B cell (primary cell): ENCODE results near the gene FAM151A. TPM values are rescaled to one million over a fixed set of nuclear protein-coding genes. Genes with fewer than 3 reads are reported as not detected.

Experiments
- ATAC-seq: fragments of 200-7000 bp; cut with Tn5 transposase; one replicate; pipeline ENCODE4 v1.10.0; 2021; ENCODE audit warnings: low read depth, mild to moderate bottlenecking, moderate number of reproducible peaks, moderate library complexity
- CTCF ChIA-PET: fragments of 350-600 bp; sonication (Branson Sonifier 250); formaldehyde crosslinking; loops from one replicate; lab custom pipeline; 2021; ENCODE audit warnings: antibody characterized with exemption, inconsistent platforms; lab: Charles Lee
- POLR2A ChIA-PET: fragments of 350-600 bp; sonication (Branson Sonifier 250); formaldehyde crosslinking; loops from one replicate; lab custom pipeline; 2021; ENCODE audit warnings: antibody characterized with exemption; lab: Charles Lee
- DNase-seq: peaks from one replicate; pipeline ENCODE4 v3.0.0; 2013
- H2AFZ ChIP-seq: 2 replicates; pipeline ENCODE4 v1.6.1; 2012; ENCODE audit warnings: mild to moderate bottlenecking, low read depth, low read length; ENCODE audit not compliant: insufficient read depth, poor library complexity, severe bottlenecking
- H3K27ac ChIP-seq, 2 donors: 1 replicate in 1 of 2; 2 replicates in 1 of 2; pipeline ENCODE4 v1.5.1; 2012 to 2013; ENCODE audit warnings: low read length in 2 of 2, mild to moderate bottlenecking in 2 of 2, moderate library complexity in 1 of 2
- H3K27me3 ChIP-seq, 4 experiments: fragments of 200-600 bp in 1 of 4; sonication (generic) in 1 of 4; replicated peaks in 1 of 4; 1 replicate in 2 of 4; 2 replicates in 2 of 4; pipeline versions ENCODE4 v1.6.1 to v1.7.0; 2013 to 2016; ENCODE audit warnings: low read length in 3 of 4, mild to moderate bottlenecking in 2 of 4, mixed read lengths in 1 of 4, moderate library complexity in 1 of 4; ENCODE audit not compliant: insufficient read depth in 4 of 4, control insufficient read depth in 3 of 4; ENCODE audit errors: control extremely low read depth in 1 of 4
- H3K36me3 ChIP-seq, 2 experiments: replicated peaks in 1 of 2; 1 replicate in 1 of 2; 2 replicates in 1 of 2; pipeline versions ENCODE4 v1.6.1 to v1.7.1; 2013; ENCODE audit warnings: low read length in 1 of 2; ENCODE audit not compliant: insufficient read depth in 2 of 2, control insufficient read depth in 1 of 2; ENCODE audit errors: control extremely low read depth in 1 of 2, extremely low read depth in 1 of 2
- H3K4me1 ChIP-seq, 2 donors: fragments of 200-600 bp in 1 of 2; sonication (generic) in 1 of 2; 1 replicate in 1 of 2; 2 replicates in 1 of 2; pipeline versions ENCODE4 v1.5.1 to v1.6.1; 2013 to 2017; ENCODE audit warnings: low read length in 2 of 2; ENCODE audit not compliant: control insufficient read depth in 2 of 2, insufficient read depth in 2 of 2
- H3K4me2 ChIP-seq: replicated peaks from 2 replicates; pipeline ENCODE3; 2012; ENCODE audit warnings: mild to moderate bottlenecking, low read depth, low read length; ENCODE audit not compliant: poor library complexity, severe bottlenecking
- H3K4me3 ChIP-seq, 5 experiments: fragments of 200-600 bp in 1 of 5; sonication (generic) in 1 of 5; 1 replicate in 3 of 5; 2 replicates in 2 of 5; pipeline versions ENCODE4 v1.5.1 to v1.7.0; 2011 to 2016; ENCODE audit warnings: low read length in 4 of 5, mild to moderate bottlenecking in 4 of 5, low read depth in 2 of 5, control low read depth in 1 of 5, moderate library complexity in 1 of 5; ENCODE audit not compliant: insufficient read depth in 1 of 5; ENCODE audit errors: control extremely low read depth in 1 of 5, extremely low read depth in 1 of 5
- H3K79me2 ChIP-seq: fragments of 200-600 bp; sonication (generic); one replicate; pipeline ENCODE4 v1.6.0; 2016; ENCODE audit warnings: low read length; ENCODE audit not compliant: control insufficient read depth, insufficient read depth
- H3K9ac ChIP-seq: fragments of 200-600 bp; sonication (generic); 2 replicates; pipeline ENCODE4 v1.6.1; 2017; ENCODE audit warnings: mild to moderate bottlenecking, low read length, moderate library complexity
- H3K9me3 ChIP-seq, 3 donors: one replicate each; pipeline versions ENCODE4 v1.6.1 to v1.7.1; 2013; ENCODE audit warnings: low read length in 2 of 3; ENCODE audit not compliant: control insufficient read depth in 2 of 3, insufficient read depth in 1 of 3; ENCODE audit errors: control extremely low read depth in 1 of 3
- H4K20me1 ChIP-seq: 2 replicates; pipeline ENCODE4 v1.6.0; 2012; ENCODE audit warnings: mild to moderate bottlenecking, low read length; ENCODE audit not compliant: insufficient read depth, control insufficient read depth, poor library complexity, severe bottlenecking
- H3K27ac Mint-ChIP-seq: one replicate; pipeline ENCODE4 v1.8.0; 2021; ENCODE audit warnings: mixed read lengths
- H3K27me3 Mint-ChIP-seq: one replicate; pipeline ENCODE4 v1.8.0; 2021; ENCODE audit warnings: mixed read lengths
- H3K4me1 Mint-ChIP-seq: one replicate; pipeline ENCODE4 v1.8.0; 2021; ENCODE audit warnings: mixed read lengths
- H3K4me3 Mint-ChIP-seq: one replicate; pipeline ENCODE4 v1.8.0; 2021; ENCODE audit warnings: mixed read lengths
- H3K9me3 Mint-ChIP-seq: one replicate; pipeline ENCODE4 v1.8.0; 2022; ENCODE audit warnings: mixed read lengths; ENCODE audit not compliant: insufficient read depth
- CTCF ChIP-seq: fragments of 200-600 bp; IDR thresholded peaks from one replicate; pipeline ENCODE4 v1.8.0; 2022; ENCODE audit warnings: antibody characterized with exemption, mild to moderate bottlenecking
- EZH2 ChIP-seq: IDR thresholded peaks from 2 replicates; pipeline ENCODE4 v1.6.1; 2012; ENCODE audit warnings: borderline replicate concordance, low read depth, mild to moderate bottlenecking, moderate library complexity, low read length; ENCODE audit not compliant: insufficient read depth, poor library complexity, severe bottlenecking
- WGBS: methylation state at CpG from one replicate; pipeline ENCODE4 v1.1.5; 2013; ENCODE audit warnings: missing lambda C conversion rate; ENCODE audit not compliant: insufficient coverage; 5-methylcytosine and 5-hydroxymethylcytosine counted together
- intact Hi-C: fragments of 100-400 bp; cut with micrococcal nuclease; formaldehyde crosslinking; loops from one replicate; pipeline ENCODE4 v1.10.0; 2022
- polyA plus RNA-seq: library from polyadenylated mRNA; depleted of rRNA; stranded (reverse); fragments of >200 nt; gene quantifications from 2 replicates; pipeline ENCODE4 v1.2.3, GENCODE V29; 2012
- total RNA-seq, 2 donors: library from RNA; stranded (reverse); fragments of 120-200 nt in 1 of 2; gene quantifications; 1 replicate in 1 of 2; 2 replicates in 1 of 2; pipeline versions ENCODE4 v1.2.3 to v1.2.4, GENCODE V29; 2013 to 2022

The FAM151A gene
- total and polyA plus RNA-seq, 2 donors (not counting 1 experiment from before 2014, with no cell fraction given): not detected

- H3K4me2 ChIP-seq: no peak overlapping the region
- CTCF ChIA-PET: no interaction called here
- no peak overlapping the region for H3K4me3 ChIP-seq
- DNase-seq (no peak), ATAC-seq (no peak)
- no peak overlapping the region for H3K27ac ChIP-seq
- H3K4me1 ChIP-seq: no peaks in the 10 kb centered on the region
- H3K27me3 ChIP-seq: peaks cover 0 to 4% (median 0%) of the 10 kb centered on the region in 4 experiments
- H3K9me3 Mint-ChIP-seq: no peaks in the 10 kb centered on the region
- no peaks in the 10 kb centered on the region for H3K36me3 ChIP-seq
- intact Hi-C loops: no loop called here
- H3K9me3 ChIP-seq: no peaks in the 10 kb centered on the region
- no peak overlapping the region for H3K4me3 Mint-ChIP-seq
- H3K79me2 ChIP-seq: no peaks in the 10 kb centered on the region
- H4K20me1 ChIP-seq: no peaks in the 10 kb centered on the region
- H2AFZ ChIP-seq: no peak overlapping the region
- no peak overlapping the region for H3K27ac Mint-ChIP-seq
- no peak for TF ChIP-seq EZH2
- TF ChIP-seq CTCF: no peak
- peaks cover 14% of the 10 kb centered on the region for H3K27me3 Mint-ChIP-seq
- H3K4me1 Mint-ChIP-seq: no peaks in the 10 kb centered on the region
- POLR2A ChIA-PET: no interaction called here
- no peak overlapping the region for H3K9ac ChIP-seq
These were observed 28.8 kb upstream of the FAM151A start for GRCh38 chr1:54652168-54652567.

GRCh38 chr1:54651608-54652007 lies 28.3 kb upstream of the FAM151A start:
- ChIA-PET CTCF (no interaction called here), POLR2A (no interaction called here)
- H3K27me3 ChIP-seq: peaks cover 0 to 4% (median 0%) of the 10 kb centered on the region in 4 experiments
- intact Hi-C loops: no loop called here
- Mint-ChIP-seq H3K27ac (no peak overlapping the region), H3K27me3 (peaks cover 14% of the 10 kb centered on the region), H3K4me3 (no peak overlapping the region), H3K9me3 (no peaks in the 10 kb centered on the region), H3K4me1 (no peaks in the 10 kb centered on the region)
- DNase-seq: no peak
- no peaks in the 10 kb centered on the region for H3K9me3 ChIP-seq
- H2AFZ ChIP-seq: no peak overlapping the region
- no peak overlapping the region for H3K27ac ChIP-seq
- no peak overlapping the region for H3K4me3 ChIP-seq
- no peaks in the 10 kb centered on the region for H4K20me1 ChIP-seq
- H3K4me1 ChIP-seq: no peaks in the 10 kb centered on the region
- no peaks in the 10 kb centered on the region for H3K79me2 ChIP-seq
- no peak overlapping the region for H3K9ac ChIP-seq
- no peak overlapping the region for H3K4me2 ChIP-seq
- TF ChIP-seq EZH2 (no peak), CTCF (no peak)
- WGBS: no CpG with 5 or more reads among the region's 3 CpGs
- H3K36me3 ChIP-seq: no peaks in the 10 kb centered on the region
- no peak for ATAC-seq
